GM12865 (cell line): Measurements from ENCODE around the gene UBFD1.
"Not testable (repeated sequence)": the region's sequence is repeated elsewhere in the genome, so short reads cannot be mapped to it uniquely, and the experiment has no call there.

Source experiments
- DNase-seq: peaks from one replicate; pipeline ENCODE4 v3.0.0; 2010; ENCODE audit warnings: low read depth
- H3K4me3 ChIP-seq: 2 replicates; pipeline ENCODE4 v1.5.1; 2011; ENCODE audit warnings: mild to moderate bottlenecking, low read depth, low read length, control low read depth
- TF ChIP-seq, protein P1 (sequence below): IDR thresholded peaks from 2 replicates; pipeline ENCODE4 v1.5.1; 2011; ENCODE audit warnings: low read length, control low read depth, low read depth, inconsistent platforms; ENCODE audit not compliant: insufficient read depth; ENCODE audit errors: missing control alignments

UBFD1 gene

DNA sequence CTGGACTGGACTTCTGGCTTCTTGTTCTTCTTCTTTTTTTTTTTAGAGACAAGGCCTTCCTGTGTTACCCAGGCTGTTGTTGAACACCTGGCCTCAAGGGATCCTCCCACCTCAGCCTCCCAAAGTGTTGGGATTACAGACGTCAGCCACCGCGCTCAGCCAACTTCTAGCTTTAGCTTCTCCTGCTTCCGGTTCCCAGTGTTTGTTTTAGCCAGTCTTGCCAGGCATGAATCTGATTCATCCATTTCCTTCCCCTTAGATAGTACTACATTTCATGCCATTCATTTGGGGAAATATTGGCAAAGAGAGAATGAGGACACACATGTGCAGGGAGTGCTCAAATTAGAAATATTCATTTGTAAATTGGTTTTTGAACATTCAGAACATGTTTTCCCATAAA lies 50.7 kb downstream of the UBFD1 start:
- no peak overlapping the region for H3K4me3 ChIP-seq
- TF ChIP-seq, protein P1, sequence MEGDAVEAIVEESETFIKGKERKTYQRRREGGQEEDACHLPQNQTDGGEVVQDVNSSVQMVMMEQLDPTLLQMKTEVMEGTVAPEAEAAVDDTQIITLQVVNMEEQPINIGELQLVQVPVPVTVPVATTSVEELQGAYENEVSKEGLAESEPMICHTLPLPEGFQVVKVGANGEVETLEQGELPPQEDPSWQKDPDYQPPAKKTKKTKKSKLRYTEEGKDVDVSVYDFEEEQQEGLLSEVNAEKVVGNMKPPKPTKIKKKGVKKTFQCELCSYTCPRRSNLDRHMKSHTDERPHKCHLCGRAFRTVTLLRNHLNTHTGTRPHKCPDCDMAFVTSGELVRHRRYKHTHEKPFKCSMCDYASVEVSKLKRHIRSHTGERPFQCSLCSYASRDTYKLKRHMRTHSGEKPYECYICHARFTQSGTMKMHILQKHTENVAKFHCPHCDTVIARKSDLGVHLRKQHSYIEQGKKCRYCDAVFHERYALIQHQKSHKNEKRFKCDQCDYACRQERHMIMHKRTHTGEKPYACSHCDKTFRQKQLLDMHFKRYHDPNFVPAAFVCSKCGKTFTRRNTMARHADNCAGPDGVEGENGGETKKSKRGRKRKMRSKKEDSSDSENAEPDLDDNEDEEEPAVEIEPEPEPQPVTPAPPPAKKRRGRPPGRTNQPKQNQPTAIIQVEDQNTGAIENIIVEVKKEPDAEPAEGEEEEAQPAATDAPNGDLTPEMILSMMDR = no peak
- DNase-seq = no peak

DNA sequence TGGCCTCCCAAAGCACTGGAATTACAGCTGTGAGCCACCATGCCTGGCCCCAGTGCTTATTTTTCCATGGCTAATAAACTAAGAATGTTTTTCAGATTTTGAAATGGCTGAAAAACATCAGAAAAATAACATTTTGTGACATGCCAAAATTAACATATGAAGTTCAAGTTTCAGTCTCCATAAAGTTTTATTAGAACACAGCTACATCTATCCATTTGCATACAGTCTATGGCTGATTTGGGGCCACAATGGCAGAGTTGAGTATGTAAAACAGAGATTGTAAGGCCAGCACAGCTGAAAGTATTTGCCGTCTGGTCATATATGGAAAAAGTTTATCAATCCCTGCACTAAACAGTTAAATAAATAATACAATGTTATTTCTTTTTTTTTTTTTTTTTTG lies 52.4 kb downstream of the UBFD1 start:
- no peak for DNase-seq
- TF ChIP-seq, protein P1 = no peak

DNA sequence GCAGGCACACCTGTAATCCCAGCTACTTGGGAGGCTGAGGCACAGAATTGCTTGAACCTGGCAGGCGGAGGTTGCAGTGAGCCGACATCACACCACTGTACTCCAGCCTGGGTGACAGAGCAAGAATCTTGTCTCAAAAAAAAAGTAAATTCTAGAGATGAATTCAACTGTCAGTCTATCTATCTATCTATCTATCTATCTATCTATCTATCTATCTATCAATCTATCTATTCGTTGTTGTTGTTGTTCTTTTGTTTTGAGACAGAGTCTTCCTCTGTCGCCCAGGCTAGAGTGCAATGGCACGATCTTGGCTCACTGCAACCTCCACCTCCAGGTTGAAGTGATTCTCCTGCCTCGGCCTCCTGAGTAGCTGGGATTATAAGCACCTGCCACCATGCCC lies 53.4 kb downstream of the UBFD1 start:
- H3K4me3 ChIP-seq, DNase-seq: not testable (repeated sequence)

More for the DNA sequence above, 52.4 kb downstream of the UBFD1 start:
- H3K4me3 ChIP-seq = no peak overlapping the region

DNA sequence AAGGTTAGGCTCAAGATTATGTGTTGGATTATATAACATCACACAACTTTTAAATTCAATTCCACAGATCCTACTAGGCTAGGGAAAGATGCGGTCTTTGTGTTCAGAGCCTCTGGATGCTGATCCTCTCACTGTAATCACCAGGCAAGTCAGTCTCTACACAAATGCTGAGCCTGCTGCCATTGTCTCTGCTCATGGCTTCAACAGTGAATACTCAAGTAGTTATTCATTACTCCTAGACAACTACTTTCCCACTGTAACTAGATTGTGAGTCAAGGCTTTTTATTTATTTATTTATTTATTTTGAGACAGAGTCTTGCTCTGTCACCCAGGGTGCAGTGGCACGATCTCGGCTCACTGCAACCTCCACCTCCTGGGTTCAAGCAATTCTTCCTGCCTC lies 54.4 kb downstream of the UBFD1 start:
- H3K4me3 ChIP-seq = no peak overlapping the region
- TF ChIP-seq, protein P1 = no peak
- no peak for DNase-seq

DNA sequence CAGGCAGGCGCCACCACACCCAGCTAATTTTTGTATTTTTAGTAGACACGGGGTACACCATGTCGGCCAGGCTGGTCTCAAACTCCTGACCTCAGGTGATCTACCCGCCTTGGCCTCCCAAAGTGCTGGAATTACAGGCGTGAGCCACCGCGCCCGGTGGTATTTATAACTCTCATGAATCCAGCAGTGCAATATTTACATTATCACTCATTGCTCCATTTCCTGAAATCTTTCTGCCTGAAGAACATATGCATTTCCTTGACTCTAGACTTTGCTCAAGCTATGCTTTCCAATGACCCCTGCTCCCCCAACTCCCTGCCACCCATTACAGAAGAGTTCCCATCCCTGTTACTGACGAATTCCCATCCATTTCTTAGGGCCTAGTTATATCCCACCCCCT lies 58.3 kb downstream of the UBFD1 start:
- TF ChIP-seq, protein P1 = no peak
- H3K4me3 ChIP-seq = no peak overlapping the region
- DNase-seq = no peak
